Measurements from ENCODE around the gene LRP2BP.

Gene LRP2BP

DNA sequence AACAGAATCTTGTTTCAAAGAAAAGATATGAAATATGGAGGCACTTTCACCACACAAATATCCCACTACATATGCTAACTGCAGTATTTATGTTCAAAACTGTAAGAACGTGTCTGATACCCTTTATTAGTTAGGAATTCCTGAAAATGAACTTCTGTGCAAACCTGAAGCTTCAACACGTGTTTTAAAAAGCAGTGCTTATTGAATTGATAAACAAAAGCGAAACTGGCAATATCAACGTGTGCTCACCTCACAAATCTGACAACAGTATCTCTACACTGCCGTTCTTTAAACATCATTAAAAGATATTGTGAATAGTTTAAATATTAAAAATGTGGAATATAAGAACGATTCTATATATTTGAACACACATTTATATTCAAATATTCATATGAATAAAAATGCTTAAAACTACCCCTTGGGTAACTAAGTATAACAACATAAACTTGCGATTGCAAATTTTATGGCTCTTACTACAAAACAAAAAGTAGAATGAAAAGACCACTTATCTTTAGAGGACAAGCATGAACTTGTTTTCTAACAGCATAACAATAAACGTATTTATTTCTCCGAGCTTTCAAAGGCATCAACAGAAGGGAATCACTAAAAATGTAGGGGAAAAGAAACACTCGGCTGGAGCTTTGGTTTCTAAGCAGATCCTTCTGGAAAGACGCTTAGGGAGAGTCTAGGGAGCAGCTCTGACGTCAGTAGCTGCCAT is at the start of gene LRP2BP:
Gene LRP2BP (minus strand): TSS at position 687 of the 718 bp plus-strand sequence. CDS start 17,738 bp downstream, outside the sequence.
- DNase-seq = no peak

- DNase-seq = no peak
These were observed 49.5 kb upstream of the LRP2BP start for GRCh38 chr4:185445209-185445608.

DNA sequence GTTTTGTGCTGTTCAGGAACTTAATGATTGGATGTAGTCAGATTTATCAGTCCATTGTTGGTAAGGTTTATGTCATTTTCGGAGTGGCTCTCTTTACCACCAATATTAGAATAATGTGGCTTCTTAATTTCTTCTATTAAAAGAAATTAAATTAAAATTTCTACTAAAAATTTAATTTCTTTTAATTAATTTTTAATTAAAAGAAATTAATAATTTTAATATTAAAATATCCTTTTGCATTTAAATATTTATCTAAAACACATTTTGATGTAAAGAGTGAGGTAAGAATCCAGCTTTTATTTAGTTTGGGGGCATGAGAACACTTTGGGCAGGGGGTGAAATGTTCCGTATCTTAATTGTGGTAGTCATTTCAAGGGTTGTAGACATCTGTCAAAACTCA is 45.8 kb upstream of the LRP2BP start:
- DNase-seq = no peak

GRCh38 chr4:185437809-185438208 is 42.1 kb upstream of the LRP2BP start:
- DNase-seq = no peak

DNA sequence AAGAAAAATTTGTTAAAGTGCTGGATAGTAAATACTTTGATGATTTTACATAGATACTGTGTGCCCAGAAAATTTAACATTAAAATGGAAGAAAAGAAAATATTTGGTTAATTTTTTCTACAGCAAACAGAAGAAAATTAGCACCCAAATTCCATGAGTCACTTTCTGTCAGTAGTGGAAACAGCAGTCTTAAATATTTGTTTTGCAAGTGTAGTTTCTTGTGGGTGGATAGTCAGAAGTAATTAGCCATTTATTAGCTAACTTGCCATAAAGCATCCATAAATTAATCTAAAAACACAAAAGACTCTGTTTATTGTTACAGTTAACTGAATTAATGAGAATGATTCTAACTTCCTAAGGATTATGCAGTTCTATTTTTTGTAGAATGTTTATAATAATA is 39.7 kb upstream of the LRP2BP start:
- no peak for DNase-seq

DNA sequence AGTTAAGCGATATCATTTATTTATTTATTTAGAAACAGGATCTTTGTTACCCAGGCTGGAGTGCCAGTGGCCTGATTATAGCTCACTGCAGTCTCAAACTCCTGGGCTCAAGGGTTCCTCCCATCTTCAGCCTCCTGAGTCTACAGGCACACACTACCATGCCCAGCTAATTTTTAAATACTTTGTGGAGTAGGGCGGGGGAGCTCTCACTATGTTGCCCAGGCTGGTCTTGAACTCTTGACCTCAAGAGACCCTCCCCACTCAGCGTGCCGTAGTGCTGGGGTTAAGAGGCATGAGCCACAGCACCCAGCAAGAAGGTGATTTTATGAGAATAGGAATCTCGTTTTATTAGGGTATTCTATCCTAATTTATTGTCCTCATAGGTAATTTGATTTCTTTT is 33.9 kb upstream of the LRP2BP start:
- no peak for DNase-seq

GRCh38 chr4:185426960-185427688 is 31.4 kb upstream of the LRP2BP start:
- DNase-seq = no peak

DNA sequence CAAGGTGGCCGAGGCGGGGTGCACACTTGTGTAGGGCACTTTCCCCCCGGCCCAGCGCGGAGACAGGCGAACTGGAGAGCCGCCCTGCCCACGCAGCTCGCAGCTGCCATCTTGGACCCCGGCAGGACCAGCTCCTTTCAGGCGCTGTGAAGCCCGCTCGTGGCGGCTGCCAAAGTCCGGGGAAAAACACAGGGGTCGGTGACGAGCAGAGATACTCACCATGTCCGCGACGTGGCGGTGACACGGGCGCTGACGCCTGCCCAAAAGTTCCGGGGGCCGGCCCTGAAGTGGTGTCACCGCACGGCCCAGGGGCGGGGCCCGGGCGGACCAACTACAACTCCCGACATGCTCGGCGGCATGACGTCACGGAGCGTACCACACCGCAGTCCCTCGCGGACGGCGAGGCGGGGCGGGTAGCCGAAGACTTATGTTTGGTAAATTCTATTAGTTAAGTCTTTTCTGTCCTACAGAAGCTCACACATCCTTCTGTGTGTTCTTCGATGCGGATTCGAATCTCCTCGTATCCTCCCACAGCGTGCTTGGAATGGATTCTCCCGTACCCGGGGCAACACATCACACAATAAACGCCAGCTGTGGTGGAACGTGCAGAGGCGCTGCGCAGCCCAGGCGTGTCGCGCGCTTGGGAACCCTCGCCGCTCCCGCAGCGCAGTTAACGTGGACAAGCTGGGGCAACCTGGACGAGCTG is 30.1 kb upstream of the LRP2BP start, which contains the start of gene UFSP2:
Gene UFSP2 (minus strand): TSS at position 318 of the 706 bp plus-strand sequence. CDS start 96 bp downstream, at position 222.
- DNase-seq = peak; percentile 75

GRCh38 chr4:185424905-185425646 is 29.4 kb upstream of the LRP2BP start:
- peak; percentile 11 for DNase-seq

- DNase-seq = no peak
These were observed 25.8 kb upstream of the LRP2BP start for GRCh38 chr4:185421366-185422124.

GRCh38 chr4:185416955-185417354 is 21.2 kb upstream of the LRP2BP start:
- no peak for DNase-seq

DNA sequence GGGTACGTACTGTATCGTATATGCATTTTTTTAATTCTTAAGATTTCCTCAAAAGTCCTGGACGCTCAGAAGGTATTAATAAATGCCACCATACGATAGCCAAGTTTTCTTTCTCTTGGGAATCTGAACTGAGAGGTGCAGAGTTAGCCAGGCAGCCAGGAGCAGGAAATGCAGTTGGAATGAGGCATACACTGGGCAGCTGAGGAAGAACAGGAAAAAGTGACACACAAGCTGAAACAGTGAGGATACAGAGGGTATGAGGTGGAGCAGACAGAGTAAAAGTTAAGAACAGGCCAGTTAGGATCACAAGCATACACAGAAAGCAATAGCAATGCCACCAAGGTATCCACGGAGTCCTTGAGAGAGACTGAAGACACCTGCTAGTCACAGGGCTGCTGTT is 16.7 kb upstream of the LRP2BP start:
- no peak for DNase-seq

- no peak for DNase-seq
These were observed 16.1 kb upstream of the LRP2BP start for GRCh38 chr4:185411849-185412248.

DNA sequence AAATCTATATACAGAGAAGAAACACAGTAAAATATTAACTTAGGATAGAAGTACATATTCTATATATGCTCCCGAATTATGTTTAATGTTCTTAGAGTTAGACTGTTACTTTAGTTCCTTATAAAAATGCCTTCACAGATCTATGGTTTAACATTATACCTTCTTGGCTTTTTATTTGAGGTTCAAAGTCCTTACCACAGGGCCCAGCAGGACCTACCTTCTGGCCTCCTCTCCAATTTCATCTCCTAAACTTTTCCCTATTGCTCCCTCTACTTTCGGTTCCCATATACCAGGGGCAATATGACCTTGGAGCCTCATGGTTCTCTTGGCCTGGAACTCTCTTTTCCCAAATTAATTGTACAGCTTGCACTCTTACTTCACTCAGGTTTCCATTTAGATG is 12.7 kb upstream of the LRP2BP start:
- DNase-seq = no peak

- peak; percentile 75 for DNase-seq
These were observed 9.7 kb upstream of the LRP2BP start for GRCh38 chr4:185405296-185405999.

DNA sequence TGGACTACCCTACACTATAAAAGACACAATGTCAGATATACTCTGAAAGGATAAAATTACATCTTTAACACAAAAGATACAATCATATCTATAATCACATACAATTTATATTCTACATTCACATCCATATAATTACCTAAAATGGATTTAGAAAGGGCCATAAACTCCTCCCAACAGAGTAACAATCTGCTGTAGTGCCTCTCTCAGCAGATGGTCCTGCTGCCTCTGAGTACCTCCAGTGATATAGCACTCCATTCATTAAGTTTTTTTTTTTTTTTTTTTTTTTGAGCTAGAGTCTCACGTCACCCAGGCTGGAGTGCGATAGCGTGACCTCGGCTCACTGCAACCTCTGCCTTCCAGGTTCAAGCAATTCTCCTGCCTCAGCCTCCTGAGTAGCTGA is 8.3 kb upstream of the LRP2BP start:
- DNase-seq = no peak

GRCh38 chr4:185399466-185399865 is 3.7 kb upstream of the LRP2BP start:
- DNase-seq = no peak

DNA sequence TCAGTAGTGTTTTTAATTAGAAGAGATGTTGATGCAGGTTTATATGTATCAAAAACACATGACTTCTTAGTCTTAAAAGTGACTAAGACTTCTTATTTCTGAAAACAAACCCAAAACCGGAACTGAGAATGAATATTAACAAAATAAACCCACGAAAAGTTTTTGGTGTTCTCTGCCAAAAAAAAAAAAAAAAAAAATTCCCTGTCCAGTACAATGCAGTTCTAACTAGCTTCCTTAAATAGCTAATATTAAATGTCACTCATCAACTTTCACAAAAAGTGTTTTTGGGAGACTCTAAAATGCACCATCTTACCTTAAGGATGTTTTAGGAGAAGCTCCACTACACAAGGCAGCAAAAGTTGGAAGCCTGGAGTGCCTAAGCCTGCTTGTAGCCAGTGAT is 2.9 kb upstream of the LRP2BP start:
- peak; percentile 56 for DNase-seq

- no peak for DNase-seq
These were observed 1.1 kb upstream of the LRP2BP start, which contains the start of gene ANKRD37 for GRCh38 chr4:185396724-185397385. Gene ANKRD37, plus strand, starts transcription at chr4:185396841. Its CDS starts 83 bp downstream, at chr4:185396924.

DNA sequence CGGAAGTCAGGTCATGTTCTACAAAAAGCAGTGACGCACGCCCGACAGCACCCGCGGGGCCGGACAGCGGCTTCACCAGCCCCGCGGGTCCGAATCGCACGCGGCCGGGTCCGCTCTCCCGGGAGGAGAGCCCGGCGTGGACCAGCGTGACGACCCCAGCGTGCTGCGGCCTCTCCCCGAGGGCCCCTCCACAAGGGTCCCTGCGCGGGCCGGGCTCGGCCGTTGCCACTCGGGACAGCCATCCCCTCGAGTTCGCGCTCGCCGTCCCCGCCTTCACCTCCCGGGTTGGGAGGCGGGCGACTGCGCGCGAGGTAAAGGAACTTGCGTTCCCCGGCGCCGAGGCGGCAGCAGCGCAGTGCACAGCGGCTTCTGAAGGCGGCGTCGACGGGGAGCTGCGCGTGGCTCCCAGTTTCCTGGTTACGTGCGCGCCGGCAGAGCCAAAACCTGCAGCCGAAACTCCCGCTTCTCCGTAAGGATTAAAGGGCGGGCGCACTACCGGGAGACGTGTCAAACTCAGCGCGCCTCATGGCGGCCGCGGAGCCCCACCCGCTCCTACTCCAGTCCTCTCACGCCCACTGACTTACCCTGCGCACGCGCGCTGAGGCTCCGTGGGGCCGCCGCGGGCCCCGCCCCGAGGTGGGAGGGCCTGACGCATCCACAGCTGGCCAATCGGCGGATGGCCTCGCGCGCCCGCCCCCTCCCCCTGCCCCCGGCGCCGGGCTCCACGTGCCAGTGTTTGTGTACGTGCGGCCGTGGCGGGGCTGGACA is 416 bp upstream of the LRP2BP start:
- peak; percentile 92 for DNase-seq
